Choroid plexus epithelial cell (primary cell): Measurements from ENCODE around the gene SPACA7.

Source experiments
- DNase-seq: peaks from one replicate; pipeline ENCODE4 v3.0.0-alpha.2; 2010; ENCODE audit warnings: low read depth
- H3K4me3 ChIP-seq: 2 replicates; pipeline ENCODE4 v1.5.1; 2011; ENCODE audit warnings: low read depth, mild to moderate bottlenecking, control low read depth, low read length, moderate library complexity
- TF ChIP-seq, protein P1 (sequence below): conservative IDR thresholded peaks from 2 replicates; pipeline ENCODE4 v1.5.1; 2011; ENCODE audit warnings: low read depth, mild to moderate bottlenecking, control low read depth, inconsistent platforms, low read length, moderate library complexity

SPACA7 gene

DNA sequence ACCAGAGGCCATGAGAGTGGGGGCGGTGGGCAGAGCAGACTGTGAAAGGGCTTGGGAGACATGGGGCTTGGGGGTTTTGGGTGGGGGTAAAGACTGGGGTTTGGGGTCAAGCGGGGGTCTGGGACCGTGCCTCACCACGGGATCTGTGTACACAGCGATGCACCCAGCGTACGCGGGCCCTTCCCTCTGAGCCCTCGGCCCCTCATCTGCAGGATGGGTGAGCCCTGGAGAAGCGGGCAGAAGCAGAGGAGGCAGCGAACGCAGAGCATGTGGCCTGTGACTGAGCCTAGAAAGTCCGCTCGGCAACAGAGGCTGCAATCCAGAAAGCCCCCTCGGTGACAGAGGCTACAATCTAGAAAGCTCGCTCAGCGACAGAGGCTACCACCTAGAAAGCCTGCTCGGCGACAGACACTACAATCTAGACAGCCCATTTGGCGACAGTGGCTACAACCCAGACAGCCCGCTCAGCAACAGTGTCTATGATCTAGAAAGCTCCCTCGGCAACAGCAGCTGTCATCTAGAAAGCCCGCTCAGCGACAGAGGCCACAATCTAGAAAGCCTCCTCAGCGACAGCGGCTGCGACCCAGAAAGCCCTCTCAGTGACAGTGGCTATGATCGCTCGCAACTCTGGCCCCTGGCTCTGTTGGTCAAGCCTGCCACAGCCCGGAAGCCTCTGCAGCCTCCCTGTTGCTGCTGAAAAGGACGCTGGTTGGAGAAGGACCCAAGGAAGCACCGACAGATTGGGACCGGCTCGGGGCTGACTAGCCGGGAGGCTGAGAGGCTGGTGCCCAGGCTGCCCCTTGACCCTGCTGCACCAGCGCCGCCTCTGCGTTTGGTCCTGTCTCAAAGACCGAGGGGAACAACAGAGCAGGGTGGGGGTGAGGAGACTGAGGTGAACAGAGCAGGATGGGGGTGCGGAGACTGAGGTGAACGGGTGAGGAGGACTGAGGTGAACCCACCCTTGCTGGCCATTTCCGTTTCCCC lies 68.6 kb downstream of the SPACA7 start:
- DNase-seq: no peak
- H3K4me3 ChIP-seq: no peak overlapping the region
- TF ChIP-seq, protein P1, sequence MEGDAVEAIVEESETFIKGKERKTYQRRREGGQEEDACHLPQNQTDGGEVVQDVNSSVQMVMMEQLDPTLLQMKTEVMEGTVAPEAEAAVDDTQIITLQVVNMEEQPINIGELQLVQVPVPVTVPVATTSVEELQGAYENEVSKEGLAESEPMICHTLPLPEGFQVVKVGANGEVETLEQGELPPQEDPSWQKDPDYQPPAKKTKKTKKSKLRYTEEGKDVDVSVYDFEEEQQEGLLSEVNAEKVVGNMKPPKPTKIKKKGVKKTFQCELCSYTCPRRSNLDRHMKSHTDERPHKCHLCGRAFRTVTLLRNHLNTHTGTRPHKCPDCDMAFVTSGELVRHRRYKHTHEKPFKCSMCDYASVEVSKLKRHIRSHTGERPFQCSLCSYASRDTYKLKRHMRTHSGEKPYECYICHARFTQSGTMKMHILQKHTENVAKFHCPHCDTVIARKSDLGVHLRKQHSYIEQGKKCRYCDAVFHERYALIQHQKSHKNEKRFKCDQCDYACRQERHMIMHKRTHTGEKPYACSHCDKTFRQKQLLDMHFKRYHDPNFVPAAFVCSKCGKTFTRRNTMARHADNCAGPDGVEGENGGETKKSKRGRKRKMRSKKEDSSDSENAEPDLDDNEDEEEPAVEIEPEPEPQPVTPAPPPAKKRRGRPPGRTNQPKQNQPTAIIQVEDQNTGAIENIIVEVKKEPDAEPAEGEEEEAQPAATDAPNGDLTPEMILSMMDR: no peak

GRCh38 chr13:112445411-112446271 lies 69.5 kb downstream of the SPACA7 start:
- no peak for DNase-seq
- no peak overlapping the region for H3K4me3 ChIP-seq
- TF ChIP-seq, protein P1: no peak

DNA sequence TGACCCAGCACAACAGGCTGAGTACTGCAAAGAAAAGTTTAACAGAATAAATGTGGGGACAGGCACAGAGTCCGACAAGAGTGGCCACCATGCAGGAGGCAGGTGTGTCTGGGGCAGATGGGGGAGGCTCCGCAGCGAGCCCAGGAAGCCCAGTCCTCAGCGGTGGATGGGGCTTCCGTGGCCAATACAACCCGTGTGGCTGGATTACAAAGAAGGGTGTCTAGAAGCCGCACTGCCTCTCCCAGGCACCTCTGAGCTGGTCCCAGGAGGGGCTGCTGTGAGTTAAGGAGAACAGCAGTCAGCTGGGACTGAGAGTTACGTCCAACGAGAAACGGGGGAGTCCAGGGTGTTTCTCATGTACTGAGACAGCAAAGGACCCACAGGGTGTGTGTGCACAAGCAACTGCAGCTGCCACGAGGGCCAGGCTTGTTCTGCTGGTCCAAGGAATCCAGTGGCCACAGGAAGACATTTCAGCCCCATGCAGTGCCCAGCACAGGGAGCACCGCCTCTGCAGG lies 70.2 kb downstream of the SPACA7 start:
- no peak for DNase-seq
- TF ChIP-seq, protein P1: no peak
- H3K4me3 ChIP-seq: no peak overlapping the region

DNA sequence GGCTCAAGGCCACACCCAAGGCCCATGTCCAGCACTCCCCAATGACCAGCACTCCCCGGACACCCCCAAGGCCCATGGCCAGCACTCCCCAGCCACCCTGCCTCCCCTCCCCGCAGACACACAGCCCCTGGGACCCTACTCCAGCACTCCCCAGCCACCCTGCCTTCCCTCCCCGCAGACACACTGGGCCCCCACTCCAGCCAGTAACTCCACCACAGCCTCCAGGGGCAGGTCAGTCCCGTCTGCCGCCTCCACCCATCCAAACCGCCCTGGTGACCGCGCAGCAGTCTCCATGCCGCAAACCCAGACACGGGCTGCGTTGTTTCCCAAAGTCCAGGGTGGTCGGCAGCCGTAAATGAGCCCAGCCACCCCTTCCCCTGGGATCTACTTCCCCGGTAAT lies 70.7 kb downstream of the SPACA7 start:
- TF ChIP-seq, protein P1: no peak
- DNase-seq: no peak
- H3K4me3 ChIP-seq: no peak overlapping the region

DNA sequence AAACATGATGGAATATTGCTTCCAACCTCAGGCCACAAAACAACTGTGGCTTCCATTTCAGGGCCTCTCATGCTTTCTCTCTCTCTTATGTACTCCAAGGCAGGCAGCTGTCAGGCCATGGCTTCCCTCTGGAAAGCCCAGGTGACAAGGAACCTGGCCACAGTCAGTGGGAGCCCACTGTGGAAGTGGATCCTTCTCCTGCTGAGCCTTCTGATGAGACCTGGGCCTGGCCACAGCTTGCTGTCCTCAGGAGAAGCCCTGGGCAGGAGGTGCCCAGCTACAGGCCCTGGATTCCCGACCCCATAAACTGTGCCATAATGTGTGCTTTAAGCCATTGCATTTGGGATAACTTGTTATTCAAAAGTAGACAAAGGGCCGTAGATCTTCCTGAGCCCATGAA lies 71.2 kb downstream of the SPACA7 start:
- no peak for DNase-seq
- H3K4me3 ChIP-seq: no peak overlapping the region
- TF ChIP-seq, protein P1: no peak

GRCh38 chr13:112447761-112448603 lies 71.8 kb downstream of the SPACA7 start:
- no peak for DNase-seq
- TF ChIP-seq, protein P1: no peak
- H3K4me3 ChIP-seq: no peak overlapping the region
